Renal cortical epithelial cell (primary cell): Measurements from ENCODE around the gene OR13F1. TPM values are rescaled to one million over a fixed set of nuclear protein-coding genes. Genes with fewer than 3 reads are reported as not detected.
"Not testable (repeated sequence)": the region's sequence is repeated elsewhere in the genome, so short reads cannot be mapped to it uniquely, and the experiment has no call there.

Experiments used
- DNase-seq: peaks from one replicate; pipeline ENCODE4 v3.0.0-alpha.2; 2011; ENCODE audit warnings: low read depth
- total RNA-seq: library from RNA; depleted of rRNA; stranded (reverse); fragments of >200 nt; gene quantifications from 2 replicates; pipeline ENCODE4 v1.2.3, GENCODE V29; 2014

The OR13F1 gene, protein sequence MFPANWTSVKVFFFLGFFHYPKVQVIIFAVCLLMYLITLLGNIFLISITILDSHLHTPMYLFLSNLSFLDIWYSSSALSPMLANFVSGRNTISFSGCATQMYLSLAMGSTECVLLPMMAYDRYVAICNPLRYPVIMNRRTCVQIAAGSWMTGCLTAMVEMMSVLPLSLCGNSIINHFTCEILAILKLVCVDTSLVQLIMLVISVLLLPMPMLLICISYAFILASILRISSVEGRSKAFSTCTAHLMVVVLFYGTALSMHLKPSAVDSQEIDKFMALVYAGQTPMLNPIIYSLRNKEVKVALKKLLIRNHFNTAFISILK
- total RNA-seq = not detected in 2 replicates

DNA sequence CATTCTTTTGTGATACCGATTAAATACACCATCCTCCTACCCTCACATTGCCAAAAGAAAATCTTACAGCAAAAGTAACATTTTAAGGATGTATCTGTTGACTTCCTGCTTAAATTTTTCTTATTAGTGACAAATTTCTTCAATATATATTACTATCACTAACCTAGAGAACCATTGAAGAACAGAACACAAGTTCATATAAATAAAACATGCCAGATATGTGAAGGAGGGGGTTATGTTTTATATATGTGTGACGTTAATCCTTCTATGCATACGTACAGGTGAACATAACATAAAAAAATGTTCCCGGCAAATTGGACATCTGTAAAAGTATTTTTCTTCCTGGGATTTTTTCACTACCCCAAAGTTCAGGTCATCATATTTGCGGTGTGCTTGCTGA is at the start of gene OR13F1:
TSS of gene OR13F1 (plus strand) at position 301 of the 400 bp plus-strand sequence. CDS start at position 301, 0 bp downstream.
- no peak for DNase-seq

GRCh38 chr9:104456831-104457230 is 47.2 kb upstream of the OR13F1 start:
- no peak for DNase-seq

DNA sequence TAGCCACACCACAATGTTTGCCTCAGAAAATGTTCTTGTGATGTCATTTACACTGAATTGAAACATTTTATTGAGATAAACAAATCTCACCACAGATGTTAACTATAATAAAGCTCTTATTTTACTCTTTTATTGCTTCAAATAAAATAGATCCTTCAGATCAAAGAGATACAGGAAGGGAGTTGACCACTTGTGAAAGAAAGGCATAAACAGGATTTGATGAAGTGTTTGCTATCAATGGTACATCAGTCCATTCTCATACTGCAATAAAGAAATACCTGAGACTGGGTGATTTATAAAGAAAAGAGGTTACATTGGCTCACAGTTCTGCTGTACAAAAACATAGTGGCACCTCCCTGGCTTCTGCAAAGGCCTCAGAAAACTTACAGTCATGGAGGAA is 40.2 kb upstream of the OR13F1 start:
- DNase-seq = no peak

GRCh38 chr9:104468261-104468660 is 35.8 kb upstream of the OR13F1 start:
- DNase-seq = no peak

DNA sequence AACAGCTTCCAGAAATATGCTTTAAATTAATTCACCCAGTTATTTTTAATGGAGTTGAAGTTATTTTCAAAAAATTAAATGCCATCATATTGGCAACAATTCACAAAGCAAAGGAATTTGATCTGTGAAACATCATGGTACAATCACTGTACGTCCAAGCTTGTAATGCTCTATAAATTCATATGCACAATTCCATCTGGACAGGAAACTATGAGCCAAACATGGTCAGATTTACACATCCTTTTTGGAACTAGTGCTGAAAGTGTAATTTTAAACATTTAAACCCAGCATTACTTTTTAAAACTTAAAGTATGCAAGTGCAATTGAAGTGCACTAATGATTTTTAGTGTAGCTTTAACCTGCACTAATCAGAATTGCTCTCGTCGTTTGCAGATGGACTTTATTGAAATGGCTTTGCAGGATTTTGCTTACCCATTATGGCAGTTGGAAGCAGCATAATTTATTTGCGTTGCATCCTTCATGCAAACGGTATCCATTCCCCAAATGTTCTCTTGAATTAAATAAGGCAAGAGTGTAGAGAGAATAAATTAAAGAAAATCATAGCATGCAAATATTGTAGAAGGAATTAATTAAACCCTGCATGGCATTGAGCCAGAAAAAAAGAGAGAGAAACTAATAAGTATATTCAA is 21.0 kb upstream of the OR13F1 start:
- no peak for DNase-seq

GRCh38 chr9:104485014-104485413 is 19.0 kb upstream of the OR13F1 start:
- DNase-seq = no peak

GRCh38 chr9:104494808-104495207 is 9.3 kb upstream of the OR13F1 start:
- no peak for DNase-seq

DNA sequence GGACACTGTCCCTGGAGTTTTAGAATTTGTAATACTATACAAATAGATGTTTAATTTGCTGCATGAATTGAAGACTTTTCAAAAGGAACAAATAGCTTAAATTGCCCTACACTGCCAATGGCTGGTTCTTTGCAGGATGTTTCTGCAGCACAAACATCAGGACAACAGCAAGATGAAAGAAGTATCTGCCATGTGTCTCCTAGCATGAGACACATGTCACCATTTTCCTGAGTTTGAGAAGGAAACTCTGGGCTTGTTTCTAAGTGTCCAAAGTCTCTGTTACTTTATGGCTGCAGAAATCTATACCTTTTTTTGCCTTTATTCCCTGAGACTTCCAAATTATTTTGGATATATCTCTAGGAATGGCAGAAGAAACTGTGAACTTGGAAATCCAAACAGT is 623 bp upstream of the OR13F1 start:
- no peak for DNase-seq

DNA sequence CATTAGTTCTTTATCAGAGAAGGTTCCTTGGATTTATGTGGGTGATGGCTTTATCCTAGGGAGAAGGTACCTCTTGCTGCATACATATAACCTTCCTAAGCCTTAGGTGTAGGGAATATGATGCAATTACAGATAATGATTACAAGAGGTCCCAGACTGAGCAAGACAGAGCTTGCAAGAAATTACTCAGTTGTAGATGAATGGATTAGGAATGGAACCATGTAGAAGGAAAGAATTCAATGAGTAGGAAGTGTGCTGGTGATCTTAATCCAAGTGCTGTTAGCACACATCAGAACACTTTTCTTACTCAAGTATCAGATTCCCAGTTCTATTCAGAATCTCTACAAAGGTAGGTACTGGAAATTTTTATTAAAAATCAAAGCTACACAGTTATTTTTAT is 2.5 kb downstream of the OR13F1 start:
- no peak for DNase-seq

DNA sequence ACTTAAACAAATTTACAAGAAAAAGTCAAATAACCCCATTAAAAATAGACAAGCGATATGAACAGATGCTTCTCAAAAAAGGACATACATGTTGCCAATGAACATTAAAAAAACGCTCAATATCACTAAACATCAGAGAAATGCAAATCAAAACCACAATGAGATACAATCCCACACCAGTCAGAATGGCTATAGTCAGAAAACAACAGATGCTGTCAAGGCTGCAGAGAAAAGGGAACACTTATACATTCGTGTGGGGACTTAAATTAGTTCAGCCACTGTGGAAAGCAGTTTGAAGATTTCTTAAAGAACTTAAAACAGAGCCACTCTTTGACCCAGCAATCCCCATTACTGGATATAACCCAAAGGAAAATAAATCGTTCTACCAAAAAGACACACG is 10.8 kb downstream of the OR13F1 start:
- no peak for DNase-seq

- not testable (repeated sequence) for DNase-seq
Observed at GRCh38 chr9:104520241-104520640, 16.2 kb downstream of the OR13F1 start.

- no peak for DNase-seq
Observed at GRCh38 chr9:104527109-104527508, 23.0 kb downstream of the OR13F1 start, which contains the start of gene OR13C4. Gene OR13C4, minus strand, starts transcription at chr9:104527209. Its CDS starts 0 bp downstream, at chr9:104527209.

GRCh38 chr9:104536756-104537155 is 32.7 kb downstream of the OR13F1 start, which contains the start of gene OR13C3:
Gene OR13C3, minus strand, starts transcription at chr9:104536856. Its CDS starts 133 bp downstream, at chr9:104536723.
- DNase-seq = no peak

GRCh38 chr9:104539275-104539674 is 35.2 kb downstream of the OR13F1 start:
- DNase-seq = no peak

DNA sequence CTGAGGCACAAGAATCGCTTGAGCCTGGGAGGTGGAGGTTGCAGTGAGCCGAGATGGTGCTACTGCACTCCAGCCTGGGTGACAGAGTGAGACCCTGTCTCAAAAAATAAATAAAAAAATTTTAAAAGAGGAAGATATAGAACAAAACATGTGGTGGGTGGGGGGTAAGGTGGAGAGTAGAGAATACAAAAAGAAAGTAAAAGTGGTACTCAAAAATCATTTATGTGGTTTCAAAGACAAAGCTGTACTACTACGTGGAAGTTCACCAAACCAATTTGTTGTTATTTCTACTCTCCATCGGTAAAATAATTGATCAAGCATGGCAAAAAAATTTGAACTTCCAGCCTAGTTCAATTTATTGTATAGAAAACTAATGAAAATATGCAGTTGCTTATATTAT is 40.6 kb downstream of the OR13F1 start:
- no peak for DNase-seq

GRCh38 chr9:104553261-104553660 is 49.2 kb downstream of the OR13F1 start:
- DNase-seq = no peak

Other genes with a start within 250 kb of the OR13F1 start
- gene OR13C4, start 22.9 kb downstream of the OR13F1 start, total RNA-seq = not detected in 2 replicates
- gene OR13C3, start 32.6 kb downstream of the OR13F1 start, total RNA-seq = 0.30 TPM in 1 of 2 replicates, not detected in the other
- not detected in 2 replicates for gene OR13C8, start 64.9 kb downstream of the OR13F1 start, total RNA-seq
- gene OR13C5, start 95.2 kb downstream of the OR13F1 start, total RNA-seq = 0.15 TPM in 1 of 2 replicates, not detected in the other
- 0.30 TPM in 1 of 2 replicates, not detected in the other for gene OR13C2, start 101.4 kb downstream of the OR13F1 start, total RNA-seq
- 0.10 TPM in 1 of 2 replicates, not detected in the other for gene OR13C9, start 113.9 kb downstream of the OR13F1 start, total RNA-seq
- not detected in 2 replicates for gene OR13D1, start 190.3 kb downstream of the OR13F1 start, total RNA-seq
- 48.7 and 69.3 TPM in 2 replicates for gene NIPSNAP3A, start 243.4 kb downstream of the OR13F1 start, total RNA-seq